HG03521 (cell line): Measurements from ENCODE around the gene MRRF.
"Not testable (repeated sequence)": the region's sequence is repeated elsewhere in the genome, so short reads cannot be mapped to it uniquely, and the experiment has no call there.

Experiments
- ATAC-seq: cut with Tn5 transposase; IDR thresholded peaks from one replicate; pipeline ENCODE4 v1.9.1; 2021; ENCODE audit warnings: mild to moderate bottlenecking, moderate library complexity; ENCODE audit not compliant: unreplicated experiment

Gene MRRF

DNA sequence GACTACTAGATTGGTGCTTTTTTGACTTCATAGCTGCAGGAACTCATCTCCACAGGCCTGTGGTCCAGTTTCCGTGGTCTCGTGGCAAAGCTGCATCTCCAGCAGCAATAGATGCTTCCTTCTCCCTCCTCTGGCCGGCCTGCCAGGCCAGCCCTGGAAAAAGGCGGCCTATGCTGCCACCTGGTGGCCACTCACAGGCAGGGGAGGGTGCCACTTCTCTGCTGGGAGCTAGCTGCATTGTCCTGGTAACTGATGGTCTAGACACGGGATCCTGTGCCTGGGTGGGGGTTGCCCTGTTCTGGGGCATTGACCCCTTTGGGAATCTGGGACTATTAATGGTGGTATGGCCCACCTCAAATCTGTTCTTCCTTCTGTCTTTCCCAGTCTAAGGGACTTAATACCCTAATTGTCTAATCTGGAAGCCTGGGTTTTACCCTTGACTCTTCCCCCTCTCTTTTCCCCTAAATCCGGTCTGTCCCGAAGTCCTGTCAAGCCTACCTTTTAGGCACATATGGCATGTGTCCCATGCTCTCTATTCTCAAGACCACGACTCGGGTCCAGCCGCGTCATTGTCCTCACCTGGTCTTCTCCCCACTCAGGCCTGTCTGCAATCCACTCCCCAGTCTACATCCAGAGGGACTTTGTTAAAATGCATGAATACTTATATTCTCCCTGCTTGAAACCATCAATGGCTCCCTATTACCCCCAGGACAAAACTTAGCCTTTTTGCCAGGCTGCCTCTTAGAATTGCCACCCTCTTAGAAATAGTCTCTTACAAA, 86.1 kb downstream of the MRRF start:
- peak; percentile 73 for ATAC-seq

DNA sequence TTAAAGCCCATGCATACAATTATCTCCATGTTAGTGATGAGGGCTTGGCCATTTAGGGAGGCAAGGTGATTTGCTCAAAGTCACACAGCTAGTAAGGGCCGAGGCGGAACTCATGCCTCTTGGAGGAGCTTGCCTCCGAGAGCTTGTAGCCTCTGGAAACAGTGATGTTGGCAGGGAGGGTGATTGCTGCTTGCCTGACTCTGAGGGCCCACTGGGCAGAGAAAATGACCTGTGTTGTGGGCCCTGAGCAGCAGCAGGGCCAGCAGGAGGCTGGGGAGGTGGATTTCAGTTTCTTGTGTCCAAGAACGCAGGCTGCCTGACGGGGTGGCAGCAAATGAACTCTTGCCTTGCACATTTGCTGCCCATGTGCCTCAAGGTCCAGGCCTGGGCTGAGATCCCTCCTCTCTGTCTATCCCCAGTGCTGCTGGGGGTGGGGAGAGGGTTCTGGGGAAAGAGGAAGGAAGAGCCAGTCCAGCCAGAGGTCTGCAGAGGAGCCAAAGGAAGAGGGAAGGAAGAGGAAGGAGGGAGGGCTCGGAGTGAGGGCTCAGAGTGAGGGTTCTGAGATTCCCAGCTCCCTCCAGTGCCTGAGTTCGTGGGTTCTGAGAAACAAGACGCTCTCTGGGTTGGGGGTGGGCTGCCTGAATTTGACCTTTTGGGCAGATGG, 90.0 kb downstream of the MRRF start:
- no peak for ATAC-seq

GRCh38 chr9:122355336-122355875, 90.7 kb downstream of the MRRF start:
- no peak for ATAC-seq

DNA sequence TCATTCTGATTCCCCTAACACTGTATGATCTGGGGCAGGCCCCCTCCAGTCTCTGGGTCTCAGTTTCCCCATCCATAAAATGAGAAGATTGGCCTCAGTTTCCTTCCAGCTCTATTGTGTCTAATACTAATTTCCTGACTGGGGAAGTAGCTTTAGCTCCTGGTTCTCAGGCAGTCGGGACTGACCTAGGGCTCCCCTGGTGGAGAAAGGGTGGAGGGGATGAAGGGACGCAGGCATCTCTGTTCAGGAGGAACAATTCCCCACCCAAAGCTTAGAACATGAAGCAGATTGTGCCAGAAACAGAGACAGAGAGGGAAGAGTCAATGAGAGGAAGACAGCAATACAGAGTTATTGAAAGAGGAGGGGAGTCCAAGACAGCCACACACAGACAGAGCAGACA, 91.9 kb downstream of the MRRF start:
- no peak for ATAC-seq

DNA sequence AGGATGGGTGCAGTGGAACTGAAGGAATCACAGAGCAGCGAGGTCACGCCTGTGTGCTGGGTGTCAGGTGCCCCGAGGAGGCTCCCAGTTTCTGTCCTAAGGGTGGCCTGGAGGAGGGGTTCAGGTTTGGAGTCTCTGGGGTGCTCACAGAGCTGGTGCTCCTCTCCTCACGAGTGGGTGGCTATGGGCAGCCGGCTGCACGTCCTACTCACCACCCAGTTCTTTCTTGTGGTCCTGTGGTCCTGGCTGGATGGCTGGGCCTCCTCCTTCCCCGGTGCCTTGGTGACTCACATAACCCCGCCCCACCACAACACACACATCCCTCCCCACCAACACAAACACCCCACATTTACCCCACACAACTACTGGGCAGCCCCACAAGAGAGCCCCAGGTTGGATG, 96.2 kb downstream of the MRRF start:
- no peak for ATAC-seq

DNA sequence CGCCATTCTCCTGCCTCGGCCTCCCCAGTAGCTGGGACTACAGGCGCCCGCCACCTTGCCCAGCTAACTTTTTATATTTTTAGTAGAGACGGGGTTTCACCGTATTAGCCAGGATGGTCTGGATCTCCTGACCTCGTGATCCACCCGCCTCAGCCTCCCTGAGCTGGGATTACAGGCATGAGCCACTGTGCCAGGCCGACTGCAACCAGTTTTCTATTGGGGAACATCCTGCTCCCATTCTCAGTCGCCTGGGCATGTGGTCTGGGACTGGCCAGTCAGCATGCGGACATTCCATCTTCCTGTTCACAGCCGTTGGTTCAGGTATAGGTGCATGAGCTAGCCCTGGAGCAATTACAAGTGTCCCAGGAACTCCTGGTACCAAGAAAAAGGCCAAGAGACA, 98.4 kb downstream of the MRRF start:
- not testable (repeated sequence) for ATAC-seq

GRCh38 chr9:122364117-122364782, 99.6 kb downstream of the MRRF start:
- no peak for ATAC-seq

DNA sequence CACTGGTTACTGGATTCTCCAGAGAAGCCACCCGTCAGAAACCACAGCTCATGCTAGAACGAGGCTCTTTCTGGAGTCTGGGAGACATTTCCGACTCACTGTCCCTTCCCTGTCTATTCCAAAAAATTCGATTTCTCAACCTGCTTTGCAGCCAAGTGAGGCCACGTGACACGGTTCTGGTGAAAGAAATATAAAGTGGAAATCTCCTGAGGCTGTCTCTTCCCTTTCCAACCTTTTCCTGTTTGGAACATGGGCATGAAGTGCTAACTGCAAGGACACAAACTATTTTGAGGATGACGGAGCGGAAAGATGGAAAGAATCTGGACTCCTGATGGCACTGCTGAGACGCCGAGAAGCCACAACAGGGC, 100.1 kb downstream of the MRRF start:
- ATAC-seq: no peak

DNA sequence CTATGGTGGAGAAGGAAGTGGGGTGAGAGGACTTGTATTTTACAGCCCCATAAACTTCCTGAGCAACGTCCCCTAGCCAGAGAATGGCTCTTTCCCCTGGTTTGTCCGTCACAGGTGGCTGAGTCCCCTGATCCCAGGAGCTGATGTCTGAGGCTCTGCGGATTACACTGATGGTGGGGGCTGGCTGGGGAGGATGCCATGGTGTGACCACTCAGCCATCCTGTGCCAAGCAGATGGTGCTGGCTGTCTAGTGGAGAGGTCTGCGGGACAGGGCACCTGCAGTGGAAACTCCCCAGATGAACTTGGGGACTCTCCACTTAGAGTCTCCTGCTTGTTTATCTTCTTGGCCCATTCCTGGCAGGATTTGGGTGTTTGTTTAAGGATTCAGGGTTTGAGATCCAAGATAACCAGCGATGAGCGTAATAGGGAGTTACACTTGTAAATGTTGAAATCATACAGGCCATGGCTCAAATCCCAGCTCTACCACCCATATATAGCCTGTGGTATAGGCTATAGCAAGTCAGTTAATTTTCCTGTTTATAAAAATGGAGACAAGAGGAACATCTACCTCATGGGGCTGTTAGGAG, 101.5 kb downstream of the MRRF start:
- ATAC-seq: no peak

DNA sequence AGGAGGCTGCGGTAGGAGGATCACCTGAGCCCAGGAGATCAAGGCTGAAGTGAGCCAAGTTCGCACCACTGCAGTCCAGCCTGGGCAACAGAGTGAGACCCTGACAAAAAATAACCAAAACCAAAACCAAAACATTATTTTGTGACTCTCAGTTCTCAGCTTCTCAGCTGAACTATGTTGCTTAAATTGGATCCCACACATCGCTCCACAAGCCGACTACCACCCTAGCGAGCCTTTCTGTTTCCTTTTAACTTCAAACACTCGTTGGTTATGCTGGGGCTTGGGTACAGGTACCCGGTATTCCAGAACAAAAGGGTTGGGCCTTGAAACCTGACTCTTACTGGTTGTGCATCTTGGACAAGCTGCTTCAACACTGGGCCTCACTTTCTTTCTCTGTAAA, 102.4 kb downstream of the MRRF start:
- ATAC-seq: no peak

DNA sequence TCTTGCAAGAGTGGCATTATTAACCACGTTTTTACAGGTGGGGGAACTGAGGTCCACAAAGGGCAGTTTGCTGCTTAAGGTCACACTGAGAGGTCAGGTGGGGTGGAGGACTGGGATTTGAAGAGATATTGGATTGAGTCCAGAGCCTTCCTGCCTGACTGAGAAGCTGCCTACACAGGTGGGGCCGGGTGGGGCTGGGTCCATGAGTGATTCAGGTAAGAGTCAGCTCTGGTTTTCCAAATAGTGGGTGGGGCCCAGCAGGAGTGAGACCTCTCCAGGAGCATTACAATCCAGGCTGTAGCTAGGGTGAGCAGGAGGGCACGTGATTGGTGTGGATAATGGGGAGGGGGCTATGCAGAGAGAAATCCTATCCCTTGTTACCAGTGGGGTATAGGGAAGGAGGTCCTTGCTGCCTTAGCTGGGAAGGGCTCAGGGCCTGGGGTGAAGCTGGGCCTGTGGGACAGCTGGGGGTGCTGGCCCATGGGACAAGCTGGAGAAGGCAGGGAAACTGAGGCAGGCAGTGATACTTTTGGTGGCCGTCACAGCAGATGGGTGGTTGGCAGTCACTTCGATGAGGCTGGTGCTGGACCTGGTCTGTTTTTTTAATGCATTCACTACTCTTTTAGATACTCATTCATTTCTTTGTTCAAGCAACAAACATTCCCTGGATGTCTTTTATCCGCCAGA, 103.2 kb downstream of the MRRF start:
- ATAC-seq: no peak

- ATAC-seq: no peak
Measured at GRCh38 chr9:122368642-122369041, 104.0 kb downstream of the MRRF start.

DNA sequence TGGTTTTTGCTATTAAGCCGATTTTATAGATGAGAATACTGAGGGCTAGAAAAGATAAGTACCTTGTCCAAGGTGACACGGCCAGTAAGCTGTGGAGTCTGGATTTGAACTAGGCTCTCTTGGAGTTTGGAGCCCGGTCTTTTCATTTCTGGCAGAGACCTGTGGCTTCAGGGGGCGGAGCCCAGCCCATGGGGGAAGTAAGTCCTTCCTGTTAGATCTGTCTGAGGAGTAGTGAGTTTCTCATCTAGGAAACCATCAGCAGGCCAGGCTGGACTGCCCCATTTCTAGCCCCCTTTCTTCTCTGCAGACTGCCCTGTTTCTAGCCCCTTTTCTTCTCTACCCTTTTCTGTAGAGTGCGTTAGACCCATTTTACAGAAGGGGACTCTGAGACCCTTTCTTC, 105.6 kb downstream of the MRRF start:
- no peak for ATAC-seq

DNA sequence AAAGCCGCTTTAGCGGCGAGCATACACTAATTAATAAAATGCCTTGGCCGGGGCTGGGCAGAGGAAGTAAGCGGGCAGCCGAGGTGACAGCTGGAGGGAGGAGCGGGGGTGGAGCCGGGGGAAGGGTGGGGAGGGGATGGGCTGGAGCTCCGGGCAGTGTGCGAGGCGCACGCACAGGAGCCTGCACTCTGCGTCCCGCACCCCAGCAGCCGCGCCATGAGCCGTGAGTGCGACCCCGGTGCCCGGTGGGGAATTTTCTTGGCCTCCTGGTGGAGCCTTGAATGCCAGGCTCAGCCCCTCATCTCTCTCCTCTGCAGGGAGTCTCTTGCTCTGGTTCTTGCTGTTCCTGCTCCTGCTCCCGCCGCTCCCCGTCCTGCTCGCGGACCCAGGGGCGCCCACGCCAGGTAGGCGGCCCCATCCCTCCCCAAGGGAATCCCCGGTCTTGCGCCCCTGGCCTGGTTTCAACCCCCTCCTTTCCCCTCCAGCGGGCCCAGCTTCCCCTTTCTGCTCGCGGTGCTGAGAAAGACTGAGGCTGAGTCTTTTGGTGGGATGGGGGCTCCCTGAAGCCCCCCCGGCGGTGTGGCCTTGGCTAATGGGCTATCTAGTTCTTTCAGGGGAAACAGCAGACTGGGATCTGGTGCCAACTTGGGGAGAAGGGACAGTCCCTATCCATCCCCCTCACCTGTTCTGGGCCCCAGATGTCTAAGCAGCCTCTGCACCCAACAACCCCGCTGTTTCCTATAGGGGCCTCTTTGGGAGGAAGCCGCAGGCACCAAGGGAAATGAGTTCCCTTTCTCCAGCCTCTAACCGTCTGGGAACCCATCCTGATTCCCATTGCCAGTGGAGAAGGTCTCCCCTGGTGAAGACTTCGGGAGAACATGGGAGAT, 106.4 kb downstream of the MRRF start, which contains the start of gene PTGS1:
TSS of gene PTGS1 (plus strand) at position 156 of the 887 bp plus-strand sequence. CDS start at position 217, 61 bp downstream.
- no peak for ATAC-seq

- ATAC-seq: no peak
Measured at GRCh38 chr9:122371846-122372245, 107.2 kb downstream of the MRRF start.

- no peak for ATAC-seq
Measured at GRCh38 chr9:122372856-122373845, 108.5 kb downstream of the MRRF start.

DNA sequence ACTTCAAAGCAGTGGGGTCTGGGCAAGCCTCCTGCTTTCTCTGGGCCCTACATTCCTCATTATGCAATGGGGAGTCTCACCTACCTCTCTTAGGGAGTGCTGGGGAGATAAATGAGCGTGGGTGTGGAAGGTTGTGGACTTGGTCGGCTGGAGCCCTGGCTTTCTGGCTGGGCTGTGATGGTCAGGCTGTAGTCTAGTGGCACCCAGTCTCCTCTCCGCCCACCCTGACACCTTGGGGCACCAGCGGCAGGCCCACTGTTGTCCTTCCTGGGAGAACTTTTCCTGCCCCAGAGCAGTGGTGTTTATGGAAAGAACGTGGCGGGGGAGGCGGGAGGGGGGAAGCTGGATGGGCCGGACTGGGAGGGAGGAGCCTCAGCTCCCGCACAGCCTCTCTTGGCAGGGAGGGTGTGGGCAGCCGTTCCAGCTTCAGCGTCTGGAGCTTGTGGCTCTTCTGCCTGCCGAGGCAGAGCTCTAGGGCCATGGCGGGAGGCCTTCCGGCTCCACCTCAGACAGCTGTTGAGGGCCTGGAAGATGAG, 110.3 kb downstream of the MRRF start:
- no peak for ATAC-seq

GRCh38 chr9:122376796-122377195, 112.1 kb downstream of the MRRF start:
- no peak for ATAC-seq
